GM12872 (cell line): ENCODE measurements around the gene PFKFB3.

Source experiments
- CTCF ChIP-seq: IDR thresholded peaks from 3 replicates; pipeline ENCODE4 v1.5.1; 2011; ENCODE audit warnings: low read depth, mild to moderate bottlenecking, low read length, moderate library complexity; ENCODE audit not compliant: insufficient read depth

The PFKFB3 gene

GRCh38 chr10:6232225-6232807 lies 29.6 kb downstream of the PFKFB3 start:
- TF ChIP-seq CTCF: no peak

- no peak for TF ChIP-seq CTCF
These were observed 30.4 kb downstream of the PFKFB3 start for GRCh38 chr10:6232846-6233724.

DNA sequence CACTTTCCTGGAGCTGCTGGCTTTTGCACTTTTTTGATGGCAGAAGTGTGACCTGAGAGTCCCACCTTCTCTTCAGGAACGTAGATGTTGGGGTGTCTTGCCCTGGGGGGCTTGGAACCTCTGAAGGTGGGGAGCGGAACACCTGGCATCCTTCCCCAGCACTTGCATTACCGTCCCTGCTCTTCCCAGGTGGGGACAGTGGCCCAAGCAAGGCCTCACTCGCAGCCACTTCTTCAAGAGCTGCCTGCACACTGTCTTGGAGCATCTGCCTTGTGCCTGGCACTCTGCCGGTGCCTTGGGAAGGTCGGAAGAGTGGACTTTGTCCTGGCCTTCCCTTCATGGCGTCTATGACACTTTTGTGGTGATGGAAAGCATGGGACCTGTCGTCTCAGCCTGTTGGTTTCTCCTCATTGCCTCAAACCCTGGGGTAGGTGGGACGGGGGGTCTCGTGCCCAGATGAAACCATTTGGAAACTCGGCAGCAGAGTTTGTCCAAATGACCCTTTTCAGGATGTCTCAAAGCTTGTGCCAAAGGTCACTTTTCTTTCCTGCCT lies 31.1 kb downstream of the PFKFB3 start:
- TF ChIP-seq CTCF: no peak

- TF ChIP-seq CTCF: no peak
These were observed 31.6 kb downstream of the PFKFB3 start for GRCh38 chr10:6234371-6234770.

GRCh38 chr10:6236349-6237198 lies 33.8 kb downstream of the PFKFB3 start:
- TF ChIP-seq CTCF: no peak

DNA sequence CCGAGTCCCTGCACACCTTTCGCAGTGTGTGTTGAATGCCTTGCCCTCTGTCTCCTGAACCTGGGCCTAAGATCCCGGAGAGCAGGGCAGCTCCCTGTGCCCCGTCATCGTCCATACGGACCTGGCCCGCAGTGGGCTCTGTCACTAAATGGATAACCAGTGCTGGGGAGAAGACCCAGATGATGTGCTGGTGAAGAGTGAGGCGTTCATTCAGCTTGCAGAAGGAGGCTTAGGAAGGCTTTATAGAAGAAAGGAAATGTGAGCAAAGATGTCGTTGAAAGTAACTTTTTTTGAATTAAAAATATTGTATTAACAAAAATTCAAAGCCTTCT lies 34.4 kb downstream of the PFKFB3 start:
- TF ChIP-seq CTCF: no peak

DNA sequence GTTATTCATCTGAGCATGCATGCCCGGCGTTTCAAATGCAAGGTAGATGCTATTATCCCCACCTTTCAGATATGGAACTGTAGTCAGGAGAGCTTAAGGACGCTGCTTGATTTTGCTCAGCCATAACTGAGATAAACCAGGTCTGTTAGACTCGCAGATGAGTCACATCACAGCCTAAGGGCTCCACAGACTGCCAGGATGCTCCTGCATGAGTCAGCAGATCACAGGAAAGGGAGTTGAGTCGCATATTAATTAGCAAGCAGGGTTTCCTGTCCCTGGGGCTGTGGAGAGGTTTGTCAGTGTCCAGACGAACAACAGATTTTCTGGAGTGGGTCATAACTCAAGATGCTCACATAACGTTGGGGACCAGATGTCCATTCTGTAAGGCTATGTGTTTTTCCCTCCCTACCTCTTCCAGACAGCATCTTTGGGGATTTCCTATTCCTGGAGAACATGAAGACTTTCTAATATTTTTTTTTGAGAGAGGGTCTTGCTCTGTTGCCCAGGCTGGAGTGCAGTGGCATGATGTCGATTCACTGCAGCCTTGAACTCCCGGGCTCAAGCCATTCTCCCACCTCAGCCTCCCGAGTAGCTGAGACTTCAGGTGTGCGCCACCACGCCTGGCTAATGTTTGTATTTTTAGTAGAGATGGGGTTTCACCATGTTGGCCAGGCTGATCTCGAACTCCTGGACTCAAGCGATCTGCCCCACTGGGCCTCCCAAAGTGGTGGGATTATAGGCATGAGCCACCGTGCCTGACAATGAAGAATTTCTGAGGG lies 36.7 kb downstream of the PFKFB3 start:
- TF ChIP-seq CTCF: no peak
